Suprapubic skin (tissue), 4 donors: Measurements from ENCODE around the gene NOP10.

ENCODE experiments used
- POLR2A ChIP-seq, 2 donors: fragments of 450-650 bp; IDR thresholded peaks; one replicate each; pipeline ENCODE4 v1.6.1; 2017; ENCODE audit warnings: antibody characterized with exemption in 2 of 2, mild to moderate bottlenecking in 2 of 2, moderate library complexity in 2 of 2
- POLR2AphosphoS5 ChIP-seq, 3 donors: sonication (generic); formaldehyde crosslinking; IDR thresholded peaks; one replicate each; pipeline ENCODE4 v1.6.1; 2017; ENCODE audit warnings: antibody characterized with exemption in 3 of 3
- TF ChIP-seq, protein P1 (sequence below), 2 donors: fragments of 200-600 bp in 1 of 2; fragments of 450-650 bp in 1 of 2; sonication (generic) in 1 of 2; IDR thresholded peaks; one replicate each; pipeline ENCODE4 v1.5.1; 2016 to 2019; ENCODE audit warnings: antibody characterized with exemption in 2 of 2, mild to moderate bottlenecking in 1 of 2, moderate library complexity in 1 of 2

DNA sequence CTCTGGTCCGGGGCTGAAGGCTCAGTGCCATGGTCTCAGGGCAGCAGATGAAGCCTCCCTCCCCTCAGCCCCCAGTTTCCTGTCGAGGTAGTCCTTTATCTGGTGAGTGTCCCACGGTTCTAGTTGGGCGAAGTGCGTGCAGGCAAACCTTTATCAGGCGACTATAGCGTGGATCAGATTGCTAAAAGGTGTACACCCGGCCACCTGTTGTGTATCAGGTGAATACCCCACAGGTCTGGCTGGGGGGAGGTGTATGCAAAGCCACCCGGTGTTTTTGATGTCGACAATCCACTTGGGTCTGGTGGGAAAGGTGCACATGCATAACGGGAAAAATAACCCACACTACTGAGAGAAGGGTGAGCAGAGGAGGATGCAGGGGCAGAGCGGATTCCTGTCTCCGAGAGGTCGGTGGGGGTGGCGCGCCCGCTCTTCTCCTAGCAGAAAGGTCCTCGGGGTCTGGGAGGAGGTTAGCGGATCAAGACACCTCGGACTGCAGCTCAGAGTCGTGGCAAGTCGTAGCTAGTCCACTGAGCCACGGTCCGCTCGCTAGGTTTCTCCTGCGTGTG, 5.9 kb downstream of the NOP10 start:
- TF ChIP-seq, protein P1, sequence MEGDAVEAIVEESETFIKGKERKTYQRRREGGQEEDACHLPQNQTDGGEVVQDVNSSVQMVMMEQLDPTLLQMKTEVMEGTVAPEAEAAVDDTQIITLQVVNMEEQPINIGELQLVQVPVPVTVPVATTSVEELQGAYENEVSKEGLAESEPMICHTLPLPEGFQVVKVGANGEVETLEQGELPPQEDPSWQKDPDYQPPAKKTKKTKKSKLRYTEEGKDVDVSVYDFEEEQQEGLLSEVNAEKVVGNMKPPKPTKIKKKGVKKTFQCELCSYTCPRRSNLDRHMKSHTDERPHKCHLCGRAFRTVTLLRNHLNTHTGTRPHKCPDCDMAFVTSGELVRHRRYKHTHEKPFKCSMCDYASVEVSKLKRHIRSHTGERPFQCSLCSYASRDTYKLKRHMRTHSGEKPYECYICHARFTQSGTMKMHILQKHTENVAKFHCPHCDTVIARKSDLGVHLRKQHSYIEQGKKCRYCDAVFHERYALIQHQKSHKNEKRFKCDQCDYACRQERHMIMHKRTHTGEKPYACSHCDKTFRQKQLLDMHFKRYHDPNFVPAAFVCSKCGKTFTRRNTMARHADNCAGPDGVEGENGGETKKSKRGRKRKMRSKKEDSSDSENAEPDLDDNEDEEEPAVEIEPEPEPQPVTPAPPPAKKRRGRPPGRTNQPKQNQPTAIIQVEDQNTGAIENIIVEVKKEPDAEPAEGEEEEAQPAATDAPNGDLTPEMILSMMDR (IDR thresholded peaks at IDR 0.05): no peak
- TF ChIP-seq POLR2AphosphoS5 (IDR thresholded peaks at IDR 0.05) (no peak), POLR2A (IDR thresholded peaks at IDR 0.05) (no peak)
